ENCODE measurements around the gene SLC10A7. TPM values are rescaled to one million over a fixed set of nuclear protein-coding genes. Genes with fewer than 3 reads are reported as not detected.

The SLC10A7 gene
- total and polyA plus RNA-seq, 2 donors (not counting 1 experiment from before 2014, with no cell fraction given) = 5.7 to 18.3 TPM

- Mint-ChIP-seq H3K4me3 (no peak overlapping the region), H3K27ac (no peak overlapping the region), H3K4me1 (peaks cover 11% of the 10 kb centered on the region), H3K27me3 (no peaks in the 10 kb centered on the region), H3K9me3 (ENCODE audit: insufficient read depth) (no peaks in the 10 kb centered on the region)
- intact Hi-C loops (cut with micrococcal nuclease) = no loop called here
- Histone ChIP-seq H3K27me3 (replicated peaks in 1 of 4; ENCODE audit: control extremely low read depth in 1 of 4, control insufficient read depth in 3 of 4, insufficient read depth in 4 of 4, low read length in 3 of 4) (no peaks in the 10 kb centered on the region), H3K9ac (ENCODE audit: low read length) (no peak overlapping the region), H3K4me1 (ENCODE audit: control insufficient read depth in 2 of 2, insufficient read depth in 2 of 2, low read length in 2 of 2) (no peaks in the 10 kb centered on the region), H4K20me1 (ENCODE audit: control insufficient read depth, insufficient read depth, low read length, poor library complexity, severe bottlenecking) (no peaks in the 10 kb centered on the region), H3K27ac (ENCODE audit: low read length in 2 of 2) (no peak overlapping the region), H3K79me2 (ENCODE audit: control insufficient read depth, insufficient read depth, low read length) (no peaks in the 10 kb centered on the region), H3K4me2 (replicated peaks; ENCODE audit: low read depth, low read length, poor library complexity, severe bottlenecking) (no peak overlapping the region), H3K9me3 (ENCODE audit: control extremely low read depth in 1 of 3, control insufficient read depth in 2 of 3, insufficient read depth in 1 of 3, low read length in 2 of 3) (no peaks in the 10 kb centered on the region), H3K4me3 (ENCODE audit: control extremely low read depth in 1 of 5, extremely low read depth in 1 of 5, insufficient read depth in 1 of 5, low read depth in 2 of 5, low read length in 4 of 5) (no peak overlapping the region), H3K36me3 (replicated peaks in 1 of 2; ENCODE audit: control extremely low read depth in 1 of 2, control insufficient read depth in 1 of 2, extremely low read depth in 1 of 2, insufficient read depth in 2 of 2, low read length in 1 of 2) (no peaks in the 10 kb centered on the region), H2AFZ (ENCODE audit: insufficient read depth, low read depth, low read length, poor library complexity, severe bottlenecking) (no peak overlapping the region)
- DNase-seq (no peak), ATAC-seq (ENCODE audit: low read depth) (no peak)
- ChIA-PET CTCF (interaction anchor here (0.7 kb wide), 1 partner anchor 33 kb away, joined by 3 read pairs; no protein-coding TSS in a partner anchor), POLR2A (no interaction called here)
- WGBS (ENCODE audit: insufficient coverage) = no CpG with 5 or more reads among the region's 2 CpGs
- TF ChIP-seq EZH2 (IDR thresholded peaks at IDR 0.05; ENCODE audit: borderline replicate concordance, insufficient read depth, low read depth, low read length, poor library complexity, severe bottlenecking) (no peak), CTCF (IDR thresholded peaks at IDR 0.05) (no peak)
Measured at GRCh38 chr4:146490106-146490505, 31.6 kb downstream of the SLC10A7 start.

GRCh38 chr4:146488495-146489174, 33.1 kb downstream of the SLC10A7 start:
- no peak for TF ChIP-seq CTCF (IDR thresholded peaks at IDR 0.05)
- TF ChIP-seq EZH2 (IDR thresholded peaks at IDR 0.05; ENCODE audit: borderline replicate concordance, insufficient read depth, low read depth, low read length, poor library complexity, severe bottlenecking) = no peak
- Mint-ChIP-seq H3K27ac (no peak overlapping the region), H3K9me3 (ENCODE audit: insufficient read depth) (no peaks in the 10 kb centered on the region), H3K4me3 (no peak overlapping the region), H3K4me1 (peaks cover 11% of the 10 kb centered on the region), H3K27me3 (no peaks in the 10 kb centered on the region)
- CTCF ChIA-PET = no interaction called here
- no peak overlapping the region for H3K9ac ChIP-seq (ENCODE audit: low read length)
- intact Hi-C loops (cut with micrococcal nuclease) = no loop called here
- H3K4me2 ChIP-seq (replicated peaks; ENCODE audit: low read depth, low read length, poor library complexity, severe bottlenecking) = no peak overlapping the region
- H3K4me3 ChIP-seq (ENCODE audit: control extremely low read depth in 1 of 5, extremely low read depth in 1 of 5, insufficient read depth in 1 of 5, low read depth in 2 of 5, low read length in 4 of 5) = no peak overlapping the region
- H3K36me3 ChIP-seq (replicated peaks in 1 of 2; ENCODE audit: control extremely low read depth in 1 of 2, control insufficient read depth in 1 of 2, extremely low read depth in 1 of 2, insufficient read depth in 2 of 2, low read length in 1 of 2) = no peaks in the 10 kb centered on the region
- 100% methylated on average over 1 of the region's 3 CpGs for WGBS (ENCODE audit: insufficient coverage)
- ATAC-seq (ENCODE audit: low read depth) (no peak), DNase-seq (no peak)
- no peak overlapping the region for H3K27ac ChIP-seq (ENCODE audit: low read length in 2 of 2)
- no peaks in the 10 kb centered on the region for H3K4me1 ChIP-seq (ENCODE audit: control insufficient read depth in 2 of 2, insufficient read depth in 2 of 2, low read length in 2 of 2)
- H2AFZ ChIP-seq (ENCODE audit: insufficient read depth, low read depth, low read length, poor library complexity, severe bottlenecking) = no peak overlapping the region
- no peaks in the 10 kb centered on the region for H3K79me2 ChIP-seq (ENCODE audit: control insufficient read depth, insufficient read depth, low read length)
- POLR2A ChIA-PET = no interaction called here
- H3K27me3 ChIP-seq (replicated peaks in 1 of 4; ENCODE audit: control extremely low read depth in 1 of 4, control insufficient read depth in 3 of 4, insufficient read depth in 4 of 4, low read length in 3 of 4) = no peaks in the 10 kb centered on the region
- H4K20me1 ChIP-seq (ENCODE audit: control insufficient read depth, insufficient read depth, low read length, poor library complexity, severe bottlenecking) = no peaks in the 10 kb centered on the region
- peaks cover 0 to 4% (median 0%) of the 10 kb centered on the region in 3 donors for H3K9me3 ChIP-seq (ENCODE audit: control extremely low read depth in 1 of 3, control insufficient read depth in 2 of 3, insufficient read depth in 1 of 3, low read length in 2 of 3)

Data from B cell (primary cell).